ENCODE data around the gene SCRT2.

DNA sequence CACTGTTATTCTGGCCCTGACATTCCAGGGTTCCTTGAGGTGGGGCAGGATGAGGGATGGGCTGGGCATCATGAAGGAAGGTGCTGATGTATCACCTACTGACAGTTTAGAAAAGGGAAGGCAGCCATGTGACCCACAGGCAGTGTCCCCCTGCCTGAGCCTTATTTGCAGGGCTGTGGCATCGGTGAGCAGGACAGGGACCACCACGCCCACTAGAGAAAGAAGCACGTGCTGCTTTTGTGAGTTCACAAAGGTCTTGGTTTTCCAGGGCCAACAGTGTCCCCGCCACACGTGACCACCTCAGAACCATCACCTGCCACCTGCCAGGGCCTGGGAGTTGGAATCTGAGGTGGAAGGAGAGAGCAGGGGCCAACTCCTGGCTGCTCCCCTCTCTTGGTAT is 43.5 kb upstream of the SCRT2 start:
- no peak for TF ChIP-seq EZH2 (IDR thresholded peaks at IDR 0.05; ENCODE audit: insufficient read depth, poor library complexity, severe bottlenecking)
- no peak for TF ChIP-seq EZH2phosphoT487 (IDR thresholded peaks at IDR 0.05; ENCODE audit: insufficient read depth, low read depth)

All from GM23248 (cell line).